ENCODE results near the gene PARL. TPM values are rescaled to one million over a fixed set of nuclear protein-coding genes. Genes with fewer than 3 reads are reported as not detected.

PARL gene
- total and polyA plus RNA-seq, 10 of the 15 experiments (the other 5 are each of a cell fraction or from before 2014, with no cell fraction given): 49.7 to 113 (median 77.2) TPM

DNA sequence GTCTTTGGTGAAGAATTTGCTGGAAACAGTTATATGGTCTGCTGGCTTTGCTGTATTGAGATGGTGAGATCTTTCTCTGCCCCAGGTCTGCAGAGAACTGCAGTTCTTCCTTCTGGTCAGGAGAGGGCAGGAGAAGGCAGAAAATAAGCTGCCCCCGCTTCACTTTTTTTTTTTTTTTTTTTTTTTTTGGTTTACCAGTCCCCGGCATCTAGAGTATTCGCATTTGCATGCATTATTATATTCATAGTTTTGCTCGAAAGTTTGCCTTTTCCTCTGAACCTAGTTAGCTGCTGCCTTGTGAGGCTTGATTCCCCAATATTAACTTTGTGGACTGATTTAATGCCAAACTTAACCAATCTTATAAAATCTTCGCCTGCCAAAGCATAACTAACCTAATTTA lies 10.6 kb upstream of the PARL start (continued):
- TF ChIP-seq, protein P1, sequence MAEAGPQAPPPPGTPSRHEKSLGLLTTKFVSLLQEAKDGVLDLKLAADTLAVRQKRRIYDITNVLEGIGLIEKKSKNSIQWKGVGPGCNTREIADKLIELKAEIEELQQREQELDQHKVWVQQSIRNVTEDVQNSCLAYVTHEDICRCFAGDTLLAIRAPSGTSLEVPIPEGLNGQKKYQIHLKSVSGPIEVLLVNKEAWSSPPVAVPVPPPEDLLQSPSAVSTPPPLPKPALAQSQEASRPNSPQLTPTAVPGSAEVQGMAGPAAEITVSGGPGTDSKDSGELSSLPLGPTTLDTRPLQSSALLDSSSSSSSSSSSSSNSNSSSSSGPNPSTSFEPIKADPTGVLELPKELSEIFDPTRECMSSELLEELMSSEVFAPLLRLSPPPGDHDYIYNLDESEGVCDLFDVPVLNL (IDR thresholded peaks at IDR 0.05; ENCODE audit: low read depth, low read length): no peak
- TF ChIP-seq, protein P2, sequence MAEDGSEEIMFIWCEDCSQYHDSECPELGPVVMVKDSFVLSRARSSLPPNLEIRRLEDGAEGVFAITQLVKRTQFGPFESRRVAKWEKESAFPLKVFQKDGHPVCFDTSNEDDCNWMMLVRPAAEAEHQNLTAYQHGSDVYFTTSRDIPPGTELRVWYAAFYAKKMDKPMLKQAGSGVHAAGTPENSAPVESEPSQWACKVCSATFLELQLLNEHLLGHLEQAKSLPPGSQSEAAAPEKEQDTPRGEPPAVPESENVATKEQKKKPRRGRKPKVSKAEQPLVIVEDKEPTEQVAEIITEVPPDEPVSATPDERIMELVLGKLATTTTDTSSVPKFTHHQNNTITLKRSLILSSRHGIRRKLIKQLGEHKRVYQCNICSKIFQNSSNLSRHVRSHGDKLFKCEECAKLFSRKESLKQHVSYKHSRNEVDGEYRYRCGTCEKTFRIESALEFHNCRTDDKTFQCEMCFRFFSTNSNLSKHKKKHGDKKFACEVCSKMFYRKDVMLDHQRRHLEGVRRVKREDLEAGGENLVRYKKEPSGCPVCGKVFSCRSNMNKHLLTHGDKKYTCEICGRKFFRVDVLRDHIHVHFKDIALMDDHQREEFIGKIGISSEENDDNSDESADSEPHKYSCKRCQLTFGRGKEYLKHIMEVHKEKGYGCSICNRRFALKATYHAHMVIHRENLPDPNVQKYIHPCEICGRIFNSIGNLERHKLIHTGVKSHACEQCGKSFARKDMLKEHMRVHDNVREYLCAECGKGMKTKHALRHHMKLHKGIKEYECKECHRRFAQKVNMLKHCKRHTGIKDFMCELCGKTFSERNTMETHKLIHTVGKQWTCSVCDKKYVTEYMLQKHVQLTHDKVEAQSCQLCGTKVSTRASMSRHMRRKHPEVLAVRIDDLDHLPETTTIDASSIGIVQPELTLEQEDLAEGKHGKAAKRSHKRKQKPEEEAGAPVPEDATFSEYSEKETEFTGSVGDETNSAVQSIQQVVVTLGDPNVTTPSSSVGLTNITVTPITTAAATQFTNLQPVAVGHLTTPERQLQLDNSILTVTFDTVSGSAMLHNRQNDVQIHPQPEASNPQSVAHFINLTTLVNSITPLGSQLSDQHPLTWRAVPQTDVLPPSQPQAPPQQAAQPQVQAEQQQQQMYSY (CRISPR knock-in tag; IDR thresholded peaks at IDR 0.05): no peak
- TF ChIP-seq, protein P3, sequence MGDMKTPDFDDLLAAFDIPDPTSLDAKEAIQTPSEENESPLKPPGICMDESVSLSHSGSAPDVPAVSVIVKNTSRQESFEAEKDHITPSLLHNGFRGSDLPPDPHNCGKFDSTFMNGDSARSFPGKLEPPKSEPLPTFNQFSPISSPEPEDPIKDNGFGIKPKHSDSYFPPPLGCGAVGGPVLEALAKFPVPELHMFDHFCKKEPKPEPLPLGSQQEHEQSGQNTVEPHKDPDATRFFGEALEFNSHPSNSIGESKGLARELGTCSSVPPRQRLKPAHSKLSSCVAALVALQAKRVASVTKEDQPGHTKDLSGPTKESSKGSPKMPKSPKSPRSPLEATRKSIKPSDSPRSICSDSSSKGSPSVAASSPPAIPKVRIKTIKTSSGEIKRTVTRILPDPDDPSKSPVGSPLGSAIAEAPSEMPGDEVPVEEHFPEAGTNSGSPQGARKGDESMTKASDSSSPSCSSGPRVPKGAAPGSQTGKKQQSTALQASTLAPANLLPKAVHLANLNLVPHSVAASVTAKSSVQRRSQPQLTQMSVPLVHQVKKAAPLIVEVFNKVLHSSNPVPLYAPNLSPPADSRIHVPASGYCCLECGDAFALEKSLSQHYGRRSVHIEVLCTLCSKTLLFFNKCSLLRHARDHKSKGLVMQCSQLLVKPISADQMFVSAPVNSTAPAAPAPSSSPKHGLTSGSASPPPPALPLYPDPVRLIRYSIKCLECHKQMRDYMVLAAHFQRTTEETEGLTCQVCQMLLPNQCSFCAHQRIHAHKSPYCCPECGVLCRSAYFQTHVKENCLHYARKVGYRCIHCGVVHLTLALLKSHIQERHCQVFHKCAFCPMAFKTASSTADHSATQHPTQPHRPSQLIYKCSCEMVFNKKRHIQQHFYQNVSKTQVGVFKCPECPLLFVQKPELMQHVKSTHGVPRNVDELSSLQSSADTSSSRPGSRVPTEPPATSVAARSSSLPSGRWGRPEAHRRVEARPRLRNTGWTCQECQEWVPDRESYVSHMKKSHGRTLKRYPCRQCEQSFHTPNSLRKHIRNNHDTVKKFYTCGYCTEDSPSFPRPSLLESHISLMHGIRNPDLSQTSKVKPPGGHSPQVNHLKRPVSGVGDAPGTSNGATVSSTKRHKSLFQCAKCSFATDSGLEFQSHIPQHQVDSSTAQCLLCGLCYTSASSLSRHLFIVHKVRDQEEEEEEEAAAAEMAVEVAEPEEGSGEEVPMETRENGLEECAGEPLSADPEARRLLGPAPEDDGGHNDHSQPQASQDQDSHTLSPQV (IDR thresholded peaks at IDR 0.05): no peak
- TF ChIP-seq, protein P4, sequence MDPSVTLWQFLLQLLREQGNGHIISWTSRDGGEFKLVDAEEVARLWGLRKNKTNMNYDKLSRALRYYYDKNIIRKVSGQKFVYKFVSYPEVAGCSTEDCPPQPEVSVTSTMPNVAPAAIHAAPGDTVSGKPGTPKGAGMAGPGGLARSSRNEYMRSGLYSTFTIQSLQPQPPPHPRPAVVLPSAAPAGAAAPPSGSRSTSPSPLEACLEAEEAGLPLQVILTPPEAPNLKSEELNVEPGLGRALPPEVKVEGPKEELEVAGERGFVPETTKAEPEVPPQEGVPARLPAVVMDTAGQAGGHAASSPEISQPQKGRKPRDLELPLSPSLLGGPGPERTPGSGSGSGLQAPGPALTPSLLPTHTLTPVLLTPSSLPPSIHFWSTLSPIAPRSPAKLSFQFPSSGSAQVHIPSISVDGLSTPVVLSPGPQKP (IDR thresholded peaks at IDR 0.05; ENCODE audit: low read depth, low read length): no peak
- no peak for TF ChIP-seq ZBED1 (IDR thresholded peaks at IDR 0.05; ENCODE audit: borderline replicate concordance)
- no peak for TF ChIP-seq NFYA (IDR thresholded peaks at IDR 0.05; ENCODE audit: borderline replicate concordance, low read depth, low read length)
- peak; percentile 25; the same call in 1 of the 3 replicates for TF ChIP-seq POU2F2 (IDR thresholded peaks at IDR 0.05; ENCODE audit: borderline replicate concordance, low read depth, low read length)
- no peak for TF ChIP-seq GATAD2B (conservative IDR thresholded peaks at IDR 0.05; ENCODE audit: low read depth)
- 0 out of 2 replicates have a peak, but pooled peaks have one; percentile 21 for TF ChIP-seq NBN (IDR thresholded peaks at IDR 0.05)
- no peak for TF ChIP-seq CHD4 (IDR thresholded peaks at IDR 0.05)
- no peak for TF ChIP-seq MEF2B (IDR thresholded peaks at IDR 0.05; ENCODE audit: partially characterized antibody, poor library complexity, severe bottlenecking)
- no peak for TF ChIP-seq ZNF622 (IDR thresholded peaks at IDR 0.05)
- TF ChIP-seq, protein P5, sequence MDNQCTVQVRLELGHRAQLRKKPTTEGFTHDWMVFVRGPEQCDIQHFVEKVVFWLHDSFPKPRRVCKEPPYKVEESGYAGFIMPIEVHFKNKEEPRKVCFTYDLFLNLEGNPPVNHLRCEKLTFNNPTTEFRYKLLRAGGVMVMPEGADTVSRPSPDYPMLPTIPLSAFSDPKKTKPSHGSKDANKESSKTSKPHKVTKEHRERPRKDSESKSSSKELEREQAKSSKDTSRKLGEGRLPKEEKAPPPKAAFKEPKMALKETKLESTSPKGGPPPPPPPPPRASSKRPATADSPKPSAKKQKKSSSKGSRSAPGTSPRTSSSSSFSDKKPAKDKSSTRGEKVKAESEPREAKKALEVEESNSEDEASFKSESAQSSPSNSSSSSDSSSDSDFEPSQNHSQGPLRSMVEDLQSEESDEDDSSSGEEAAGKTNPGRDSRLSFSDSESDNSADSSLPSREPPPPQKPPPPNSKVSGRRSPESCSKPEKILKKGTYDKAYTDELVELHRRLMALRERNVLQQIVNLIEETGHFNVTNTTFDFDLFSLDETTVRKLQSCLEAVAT (IDR thresholded peaks at IDR 0.05): no peak
- TF ChIP-seq NFIC (IDR thresholded peaks at IDR 0.05; ENCODE audit: low read depth, low read length): no peak
- peak; percentile 63 for TF ChIP-seq YY1 (IDR thresholded peaks at IDR 0.05; ENCODE audit: low read depth, low read length)
- no peak for TF ChIP-seq SPI1 (IDR thresholded peaks at IDR 0.05; ENCODE audit: borderline replicate concordance, insufficient read depth, low read depth, low read length)
- TF ChIP-seq RAD51 (IDR thresholded peaks at IDR 0.05): no peak
- no peak for TF ChIP-seq SREBF1 (IDR thresholded peaks at IDR 0.05; ENCODE audit: low read length)
- no peak for TF ChIP-seq TCF3 (IDR thresholded peaks at IDR 0.05; ENCODE audit: borderline replicate concordance, insufficient read depth, low read depth, low read length)
- TF ChIP-seq MEF2A (IDR thresholded peaks at IDR 0.05; ENCODE audit: insufficient read depth, low read depth, low read length): 0 out of 2 replicates have a peak, but pooled peaks have one; percentile 14
